ENCODE measurements around the gene ANO4. TPM values are rescaled to one million over a fixed set of nuclear protein-coding genes. Genes with fewer than 3 reads are reported as not detected.

ANO4 gene
- total RNA-seq, 3 donors from 2014 or later = 0.33 to 1.0 (median 0.80) TPM

DNA sequence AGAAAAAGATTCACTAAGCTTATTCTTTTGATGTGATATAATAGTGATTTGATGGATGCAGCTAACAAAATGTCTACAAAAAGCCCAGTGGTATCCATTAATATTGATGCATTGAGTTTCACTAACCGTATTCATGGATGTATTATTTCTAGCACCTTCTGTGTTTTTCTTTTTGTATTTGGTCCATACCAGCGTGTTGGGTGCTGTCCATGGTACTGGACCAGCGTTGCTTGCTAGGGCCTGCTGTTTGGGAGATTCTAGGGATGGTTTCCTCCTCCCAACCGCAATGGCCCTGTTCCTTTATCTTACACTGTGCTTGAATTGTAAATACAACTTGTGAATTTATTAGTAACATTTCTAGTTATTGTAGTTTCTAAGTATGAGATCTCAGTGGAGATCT, 31.7 kb downstream of the ANO4 start:
- intact Hi-C loops (cut with DNase I; ENCODE audit: low total_unique reads) = no loop called here
- TF ChIP-seq POLR2AphosphoS5 (IDR thresholded peaks at IDR 0.05) = no peak
- TF ChIP-seq, protein P1, sequence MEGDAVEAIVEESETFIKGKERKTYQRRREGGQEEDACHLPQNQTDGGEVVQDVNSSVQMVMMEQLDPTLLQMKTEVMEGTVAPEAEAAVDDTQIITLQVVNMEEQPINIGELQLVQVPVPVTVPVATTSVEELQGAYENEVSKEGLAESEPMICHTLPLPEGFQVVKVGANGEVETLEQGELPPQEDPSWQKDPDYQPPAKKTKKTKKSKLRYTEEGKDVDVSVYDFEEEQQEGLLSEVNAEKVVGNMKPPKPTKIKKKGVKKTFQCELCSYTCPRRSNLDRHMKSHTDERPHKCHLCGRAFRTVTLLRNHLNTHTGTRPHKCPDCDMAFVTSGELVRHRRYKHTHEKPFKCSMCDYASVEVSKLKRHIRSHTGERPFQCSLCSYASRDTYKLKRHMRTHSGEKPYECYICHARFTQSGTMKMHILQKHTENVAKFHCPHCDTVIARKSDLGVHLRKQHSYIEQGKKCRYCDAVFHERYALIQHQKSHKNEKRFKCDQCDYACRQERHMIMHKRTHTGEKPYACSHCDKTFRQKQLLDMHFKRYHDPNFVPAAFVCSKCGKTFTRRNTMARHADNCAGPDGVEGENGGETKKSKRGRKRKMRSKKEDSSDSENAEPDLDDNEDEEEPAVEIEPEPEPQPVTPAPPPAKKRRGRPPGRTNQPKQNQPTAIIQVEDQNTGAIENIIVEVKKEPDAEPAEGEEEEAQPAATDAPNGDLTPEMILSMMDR (IDR thresholded peaks at IDR 0.05) = no peak
- TF ChIP-seq POLR2A (IDR thresholded peaks at IDR 0.05) = no peak
- Histone ChIP-seq H3K4me1 (no peaks in the 10 kb centered on the region), H3K36me3 (no peaks in the 10 kb centered on the region), H3K27me3 (no peaks in the 10 kb centered on the region), H3K9me3 (no peaks in the 10 kb centered on the region), H3K27ac (no peak overlapping the region), H3K4me3 (no peak overlapping the region)
- peak in 1 of 2 donors; percentile 53 for DNase-seq (ENCODE audit: low spot score in 2 of 2)

DNA sequence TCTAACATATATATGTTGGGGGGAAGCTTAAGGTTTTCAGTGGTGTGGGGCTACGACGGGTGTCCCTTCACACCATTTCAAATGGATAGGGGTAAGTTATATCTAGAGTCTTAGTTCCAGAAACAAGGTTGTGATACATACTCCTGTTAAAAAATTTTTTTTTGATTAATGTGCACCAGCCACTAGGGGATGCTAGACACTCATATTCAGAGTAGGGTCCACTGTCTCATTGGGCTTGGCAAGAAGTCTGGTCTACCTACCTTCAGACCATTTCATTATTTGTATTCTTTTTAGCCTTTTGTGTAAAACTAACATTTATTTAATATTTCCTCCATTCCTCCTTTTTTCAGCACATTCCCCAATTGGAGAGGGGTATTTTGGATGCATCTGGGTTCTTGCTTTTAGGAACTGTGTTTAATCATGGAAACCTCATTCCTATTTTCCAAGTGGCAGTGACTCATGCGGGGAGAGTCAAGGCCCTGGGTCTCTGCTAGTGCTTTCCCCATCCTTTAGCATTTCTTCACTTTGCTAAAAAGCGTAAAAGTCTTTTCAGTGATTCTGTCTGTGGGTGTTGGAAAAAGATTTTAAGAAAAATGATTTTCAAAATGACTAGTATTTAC, 33.4 kb downstream of the ANO4 start:
- Histone ChIP-seq H3K4me1 (no peaks in the 10 kb centered on the region), H3K36me3 (no peaks in the 10 kb centered on the region), H3K27me3 (no peaks in the 10 kb centered on the region), H3K27ac (no peak overlapping the region), H3K9me3 (no peaks in the 10 kb centered on the region), H3K4me3 (no peak overlapping the region)
- intact Hi-C loops (cut with DNase I; ENCODE audit: low total_unique reads) = no loop called here
- DNase-seq (ENCODE audit: low spot score in 2 of 2) = no peak
- TF ChIP-seq, protein P1 (IDR thresholded peaks at IDR 0.05) = peak in 2 of 3 donors; percentile 10 to 44
- TF ChIP-seq POLR2A (IDR thresholded peaks at IDR 0.05) = no peak
- TF ChIP-seq POLR2AphosphoS5 (IDR thresholded peaks at IDR 0.05) = no peak

DNA sequence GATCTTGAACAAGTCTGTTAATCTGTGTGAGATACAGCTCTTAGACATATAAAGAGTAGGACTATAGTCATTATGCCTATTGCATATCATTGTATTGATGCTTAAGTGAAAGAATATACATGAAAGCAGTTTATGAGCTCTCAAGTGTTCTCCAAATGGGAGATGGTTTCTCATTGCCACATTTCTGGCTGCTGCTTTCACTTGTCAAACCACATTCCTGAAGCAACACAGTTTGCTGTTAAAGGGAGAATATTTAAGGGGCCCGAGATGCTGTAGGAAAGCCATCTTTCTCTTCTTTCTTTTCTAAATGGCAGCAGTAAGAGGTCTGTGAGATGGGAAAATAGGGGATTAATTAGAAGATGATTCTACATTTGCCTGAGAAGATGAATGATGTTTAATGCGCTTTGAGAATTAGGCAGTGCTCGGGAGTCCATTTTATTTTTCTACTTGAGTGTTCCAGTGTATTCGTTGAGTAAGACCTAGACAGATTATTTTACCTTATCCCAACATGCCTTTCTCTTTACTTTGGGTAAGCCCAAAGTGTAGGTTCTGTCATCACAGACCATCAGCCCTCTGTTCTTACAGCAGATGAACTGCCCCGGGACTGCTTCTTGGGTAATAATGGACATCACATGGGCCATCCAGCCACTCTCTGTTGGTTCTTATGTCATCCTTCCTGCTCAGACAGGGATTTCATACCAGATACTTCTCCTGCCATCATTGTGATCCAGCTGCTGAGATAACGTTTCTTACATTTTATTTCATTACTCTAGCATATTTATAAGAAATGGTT, 35.6 kb downstream of the ANO4 start:
- TF ChIP-seq POLR2AphosphoS5 (IDR thresholded peaks at IDR 0.05) = no peak
- TF ChIP-seq POLR2A (IDR thresholded peaks at IDR 0.05) = no peak
- TF ChIP-seq, protein P1 (IDR thresholded peaks at IDR 0.05) = no peak
- H3K36me3 ChIP-seq = no peaks in the 10 kb centered on the region
- intact Hi-C loops (cut with DNase I; ENCODE audit: low total_unique reads) = no loop called here
- no peaks in the 10 kb centered on the region for H3K9me3 ChIP-seq
- no peaks in the 10 kb centered on the region for H3K27me3 ChIP-seq
- H3K4me1 ChIP-seq = no peaks in the 10 kb centered on the region
- no peak for DNase-seq (ENCODE audit: low spot score in 2 of 2)
- no peak overlapping the region for H3K4me3 ChIP-seq
- no peak overlapping the region for H3K27ac ChIP-seq

DNA sequence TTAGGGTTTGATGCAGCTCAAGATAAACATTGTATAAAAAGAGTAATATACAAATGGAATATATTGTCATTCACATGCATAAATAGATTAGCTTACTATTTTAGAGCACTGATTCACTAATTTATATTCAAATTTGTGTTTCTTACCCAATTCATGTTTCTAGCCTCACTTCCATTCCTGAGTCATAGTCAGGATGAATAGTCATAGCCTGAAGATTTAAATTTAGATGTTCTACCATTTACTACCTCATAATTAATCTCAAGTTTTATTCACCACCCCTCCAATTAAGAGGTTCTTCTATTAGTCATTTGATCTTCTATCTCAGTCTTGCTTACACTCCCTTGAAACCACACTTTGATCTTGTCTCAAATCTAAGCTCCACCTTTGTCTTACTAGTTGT, 38.7 kb downstream of the ANO4 start:
- TF ChIP-seq POLR2A (IDR thresholded peaks at IDR 0.05) = no peak
- TF ChIP-seq POLR2AphosphoS5 (IDR thresholded peaks at IDR 0.05) = no peak
- TF ChIP-seq, protein P1 (IDR thresholded peaks at IDR 0.05) = no peak
- no peaks in the 10 kb centered on the region for H3K9me3 ChIP-seq

DNA sequence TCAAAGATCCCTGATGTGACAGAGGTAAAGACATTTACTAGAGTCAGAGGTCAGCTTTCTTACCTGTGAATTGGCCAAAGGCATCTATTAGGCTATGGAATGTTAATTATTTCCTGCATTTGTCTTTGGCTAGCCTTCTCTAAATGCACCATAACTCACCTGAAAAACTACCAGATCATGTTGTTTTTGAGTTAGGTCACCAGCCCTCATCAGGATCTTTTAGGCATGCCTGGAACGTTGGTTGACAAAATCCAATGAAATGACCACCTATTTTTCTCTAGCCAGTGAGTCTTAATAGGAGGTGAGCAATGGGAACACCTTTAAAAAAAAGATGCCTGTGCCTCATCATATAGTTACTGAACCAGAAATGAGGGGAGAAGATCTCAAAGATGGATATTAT, 46.2 kb downstream of the ANO4 start:
- intact Hi-C loops (cut with DNase I; ENCODE audit: low total_unique reads) = no loop called here
- H3K9me3 ChIP-seq = no peaks in the 10 kb centered on the region
- TF ChIP-seq, protein P1 (IDR thresholded peaks at IDR 0.05) = no peak
- TF ChIP-seq POLR2AphosphoS5 (IDR thresholded peaks at IDR 0.05) (no peak), POLR2A (IDR thresholded peaks at IDR 0.05) (no peak)
- no peaks in the 10 kb centered on the region for H3K27me3 ChIP-seq
- DNase-seq (ENCODE audit: low spot score in 2 of 2) = no peak
- no peak overlapping the region for H3K4me3 ChIP-seq
- H3K36me3 ChIP-seq = no peaks in the 10 kb centered on the region
- H3K4me1 ChIP-seq = no peaks in the 10 kb centered on the region
- H3K27ac ChIP-seq = no peak overlapping the region

More for the DNA sequence above, 38.7 kb downstream of the ANO4 start:
- intact Hi-C loops (cut with DNase I; ENCODE audit: low total_unique reads) = no loop called here
- no peaks in the 10 kb centered on the region for H3K27me3 ChIP-seq
- no peaks in the 10 kb centered on the region for H3K36me3 ChIP-seq
- H3K4me3 ChIP-seq = no peak overlapping the region
- H3K4me1 ChIP-seq = no peaks in the 10 kb centered on the region
- no peak for DNase-seq (ENCODE audit: low spot score in 2 of 2)
- no peak overlapping the region for H3K27ac ChIP-seq
